Prostate gland (tissue), 2 donors: ENCODE data around the gene EPHA2.

ENCODE experiments used
- CTCF ChIP-seq, 4 experiments: fragments of 200-600 bp in 2 of 4; fragments of 450-650 bp in 2 of 4; sonication (generic) in 2 of 4; IDR thresholded peaks; 1 replicate in 3 of 4; 2 replicates in 1 of 4; pipeline ENCODE4 v1.5.1; 2016 to 2019; ENCODE audit warnings: antibody characterized with exemption in 4 of 4, mild to moderate bottlenecking in 2 of 4, moderate library complexity in 2 of 4
- POLR2A ChIP-seq: fragments of 450-650 bp; IDR thresholded peaks from one replicate; pipeline ENCODE4 v1.6.1; 2016; ENCODE audit warnings: antibody characterized with exemption, mild to moderate bottlenecking
- POLR2AphosphoS5 ChIP-seq: sonication (generic); formaldehyde crosslinking; IDR thresholded peaks from one replicate; pipeline ENCODE4 v1.6.1; 2017; ENCODE audit warnings: antibody characterized with exemption

GRCh38 chr1:16147156-16147926 is 8.5 kb downstream of the EPHA2 start:
- TF ChIP-seq CTCF (IDR thresholded peaks at IDR 0.05) (no peak), POLR2A (no peak), POLR2AphosphoS5 (no peak)
